ENCODE measurements around the gene CTNND2.

The CTNND2 gene

GRCh38 chr5:11361768-11362167 is 542.5 kb downstream of the CTNND2 start:
- DNase-seq: no peak
- no peaks in the 10 kb centered on the region for H3K4me1 ChIP-seq
- no peak overlapping the region for H3K4me3 ChIP-seq (ENCODE audit: low read depth, low read length)
- H3K36me3 ChIP-seq: no peaks in the 10 kb centered on the region
- no peak for TF ChIP-seq CTCF (IDR thresholded peaks at IDR 0.05; ENCODE audit: low read depth, low read length)
- H3K27me3 ChIP-seq: no peaks in the 10 kb centered on the region
- H3K9me3 ChIP-seq: no peaks in the 10 kb centered on the region

- Histone ChIP-seq H3K36me3 (no peaks in the 10 kb centered on the region), H3K4me1 (no peaks in the 10 kb centered on the region)
Observed at GRCh38 chr5:11357928-11358327, 546.3 kb downstream of the CTNND2 start.

DNA sequence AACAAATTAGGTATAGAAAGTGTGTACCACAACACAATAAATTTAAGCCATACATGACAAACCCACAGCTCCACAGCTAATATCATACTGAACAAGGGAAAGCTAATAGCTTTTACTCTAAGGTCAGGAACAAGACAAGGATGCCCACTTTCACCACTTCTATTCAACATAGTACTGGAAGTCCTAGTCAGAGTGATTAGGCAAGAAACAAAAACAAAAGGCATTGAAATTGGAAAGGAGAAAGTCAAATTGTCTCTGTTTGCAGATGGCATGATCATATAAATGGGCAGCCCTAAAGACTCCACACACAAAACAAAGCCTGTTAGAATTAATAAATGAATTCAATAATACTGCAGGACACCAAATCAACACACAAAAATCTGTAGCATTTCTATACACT is 548.8 kb downstream of the CTNND2 start:
- Histone ChIP-seq H3K36me3 (no peaks in the 10 kb centered on the region), H3K27me3 (no peaks in the 10 kb centered on the region), H3K9me3 (no peaks in the 10 kb centered on the region), H3K4me1 (no peaks in the 10 kb centered on the region), H3K4me3 (ENCODE audit: low read depth, low read length) (no peak overlapping the region)
- DNase-seq: no peak
- no peak for TF ChIP-seq CTCF (IDR thresholded peaks at IDR 0.05; ENCODE audit: low read depth, low read length)

More at GRCh38 chr5:11357928-11358327, 546.3 kb downstream of the CTNND2 start:
- H3K4me3 ChIP-seq (ENCODE audit: low read depth, low read length): no peak overlapping the region
- no peaks in the 10 kb centered on the region for H3K27me3 ChIP-seq
- no peak for DNase-seq
- no peaks in the 10 kb centered on the region for H3K9me3 ChIP-seq
- TF ChIP-seq CTCF (IDR thresholded peaks at IDR 0.05; ENCODE audit: low read depth, low read length): no peak

DNA sequence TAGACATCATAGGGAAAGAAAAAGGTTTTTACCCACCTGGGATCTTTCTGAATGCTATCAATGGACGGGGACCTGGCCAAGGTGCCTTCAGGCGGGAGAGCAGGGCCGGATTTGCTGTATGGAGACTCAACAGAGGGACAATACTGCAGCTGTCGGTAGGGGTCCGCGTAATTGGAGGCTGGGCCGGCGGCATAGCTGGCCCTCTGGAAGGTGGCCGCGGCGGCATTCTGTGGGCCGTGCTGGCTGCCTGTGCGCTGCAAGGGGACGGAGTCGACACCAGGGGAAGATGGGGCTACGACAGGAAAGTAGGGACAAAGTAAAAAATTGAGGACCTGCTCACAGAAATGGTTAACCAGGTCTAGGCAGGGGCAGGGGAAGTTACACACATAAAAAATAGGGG is 557.9 kb downstream of the CTNND2 start:
- TF ChIP-seq CTCF (IDR thresholded peaks at IDR 0.05; ENCODE audit: low read depth, low read length): no peak
- Histone ChIP-seq H3K36me3 (no peaks in the 10 kb centered on the region), H3K4me1 (no peaks in the 10 kb centered on the region), H3K27me3 (no peaks in the 10 kb centered on the region), H3K9me3 (no peaks in the 10 kb centered on the region), H3K4me3 (ENCODE audit: low read depth, low read length) (no peak overlapping the region)
- no peak for DNase-seq

GRCh38 chr5:11335881-11336760 is 568.1 kb downstream of the CTNND2 start:
- H3K27me3 ChIP-seq: no peaks in the 10 kb centered on the region
- DNase-seq: no peak
- H3K4me1 ChIP-seq: no peaks in the 10 kb centered on the region
- no peaks in the 10 kb centered on the region for H3K9me3 ChIP-seq
- TF ChIP-seq CTCF (IDR thresholded peaks at IDR 0.05; ENCODE audit: low read depth, low read length): no peak
- H3K4me3 ChIP-seq (ENCODE audit: low read depth, low read length): no peak overlapping the region
- H3K36me3 ChIP-seq: no peaks in the 10 kb centered on the region

- Histone ChIP-seq H3K4me3 (ENCODE audit: low read depth, low read length) (no peak overlapping the region), H3K9me3 (no peaks in the 10 kb centered on the region), H3K36me3 (no peaks in the 10 kb centered on the region), H3K27me3 (no peaks in the 10 kb centered on the region), H3K4me1 (no peaks in the 10 kb centered on the region)
- no peak for DNase-seq
- TF ChIP-seq CTCF (IDR thresholded peaks at IDR 0.05; ENCODE audit: low read depth, low read length): no peak
Observed at GRCh38 chr5:11334404-11334803, 569.8 kb downstream of the CTNND2 start.
